NT2/D1 (cell line): ENCODE data around the gene RB1.

ENCODE experiments used
- SUZ12 ChIP-seq: IDR thresholded peaks from 2 replicates; pipeline ENCODE4 v1.6.1; 2011; ENCODE audit not compliant: insufficient read length, insufficient read depth; ENCODE audit errors: extremely low read depth
- ZNF274 ChIP-seq: IDR thresholded peaks from 2 replicates; pipeline ENCODE4 v1.6.1; 2011; ENCODE audit warnings: mild to moderate bottlenecking, low read depth, low read length

GRCh38 chr13:48443442-48444208, 140.1 kb downstream of the RB1 start:
- TF ChIP-seq ZNF274 = no peak
- no peak for TF ChIP-seq SUZ12
